DND-41 (cell line): ENCODE measurements around the gene LGR4.

Source experiments
- ATAC-seq: fragments of 200-7000 bp; cut with Tn5 transposase; 3 replicates; pipeline ENCODE4 v1.9.1; 2021; ENCODE audit warnings: low read depth; ENCODE audit not compliant: insufficient read depth
- DNase-seq: peaks from one replicate; pipeline ENCODE4 v3.0.0-alpha.2; 2020
- H2AFZ ChIP-seq: 2 replicates; pipeline ENCODE4 v1.6.0; 2012; ENCODE audit warnings: low read depth, low read length
- H3K27ac ChIP-seq: 2 replicates; pipeline ENCODE4 v1.5.1; 2012; ENCODE audit warnings: low read length, inconsistent platforms
- H3K27me3 ChIP-seq: fragments of 200-600 bp; sonication (generic); 2 replicates; pipeline ENCODE4 v1.6.0; 2012; ENCODE audit warnings: low read length, mild to moderate bottlenecking, inconsistent platforms; ENCODE audit not compliant: insufficient read depth, poor library complexity
- H3K36me3 ChIP-seq: 2 replicates; pipeline ENCODE4 v1.5.1; 2012; ENCODE audit warnings: low read length, inconsistent platforms; ENCODE audit not compliant: insufficient read depth
- H3K4me1 ChIP-seq: 2 replicates; pipeline ENCODE4 v1.5.1; 2012; ENCODE audit warnings: mild to moderate bottlenecking, low read length; ENCODE audit not compliant: insufficient read depth
- H3K4me2 ChIP-seq: 2 replicates; pipeline ENCODE4 v1.6.0; 2012; ENCODE audit warnings: mild to moderate bottlenecking, moderate library complexity, low read length, inconsistent platforms; ENCODE audit not compliant: insufficient read depth
- H3K4me3 ChIP-seq, 2 experiments: fragments of 200-600 bp in 1 of 2; shearing (Covaris generic) in 1 of 2; 2 replicates each; pipeline ENCODE4 v1.5.1; 2012 to 2016; ENCODE audit warnings: inconsistent platforms in 2 of 2, low read length in 2 of 2, mild to moderate bottlenecking in 2 of 2, low read depth in 1 of 2, moderate library complexity in 1 of 2
- H3K79me2 ChIP-seq: 2 replicates; pipeline ENCODE4 v1.6.0; 2012; ENCODE audit warnings: low read length, inconsistent platforms; ENCODE audit not compliant: insufficient read depth
- H3K9ac ChIP-seq: 2 replicates; pipeline ENCODE4 v1.6.0; 2012; ENCODE audit warnings: low read depth, mild to moderate bottlenecking, inconsistent platforms, low read length, moderate library complexity
- H3K9me3 ChIP-seq: 2 replicates; pipeline ENCODE4 v1.5.1; 2012; ENCODE audit warnings: low read length, moderate library complexity, mild to moderate bottlenecking, inconsistent platforms; ENCODE audit not compliant: insufficient read depth, severe bottlenecking
- H4K20me1 ChIP-seq: 2 replicates; pipeline ENCODE4 v1.6.0; 2012; ENCODE audit warnings: low read length; ENCODE audit not compliant: insufficient read depth
- CTCF ChIP-seq: IDR thresholded peaks from 2 replicates; pipeline ENCODE4 v1.5.1; 2012; ENCODE audit warnings: borderline replicate concordance, low read length, moderate library complexity, mild to moderate bottlenecking; ENCODE audit not compliant: poor library complexity, severe bottlenecking; ENCODE audit errors: extremely low read depth
- EZH2 ChIP-seq: IDR thresholded peaks from 3 replicates; pipeline ENCODE4 v1.6.1; 2012; ENCODE audit warnings: borderline replicate concordance, low read depth, mild to moderate bottlenecking, moderate library complexity, low read length, inconsistent platforms; ENCODE audit not compliant: severe bottlenecking

The LGR4 gene

GRCh38 chr11:27395556-27396258 lies 76.9 kb downstream of the LGR4 start:
- Histone ChIP-seq H3K79me2 (no peaks in the 10 kb centered on the region), H3K4me1 (no peaks in the 10 kb centered on the region), H3K27me3 (no peaks in the 10 kb centered on the region), H2AFZ (no peak overlapping the region), H3K36me3 (no peaks in the 10 kb centered on the region), H3K9ac (no peak overlapping the region), H3K4me3 (no peak overlapping the region), H3K27ac (no peak overlapping the region), H3K4me2 (no peak overlapping the region), H4K20me1 (no peaks in the 10 kb centered on the region), H3K9me3 (no peaks in the 10 kb centered on the region)
- no peak for DNase-seq
- ATAC-seq: no peak
- TF ChIP-seq EZH2: no peak
- no peak for TF ChIP-seq CTCF

DNA sequence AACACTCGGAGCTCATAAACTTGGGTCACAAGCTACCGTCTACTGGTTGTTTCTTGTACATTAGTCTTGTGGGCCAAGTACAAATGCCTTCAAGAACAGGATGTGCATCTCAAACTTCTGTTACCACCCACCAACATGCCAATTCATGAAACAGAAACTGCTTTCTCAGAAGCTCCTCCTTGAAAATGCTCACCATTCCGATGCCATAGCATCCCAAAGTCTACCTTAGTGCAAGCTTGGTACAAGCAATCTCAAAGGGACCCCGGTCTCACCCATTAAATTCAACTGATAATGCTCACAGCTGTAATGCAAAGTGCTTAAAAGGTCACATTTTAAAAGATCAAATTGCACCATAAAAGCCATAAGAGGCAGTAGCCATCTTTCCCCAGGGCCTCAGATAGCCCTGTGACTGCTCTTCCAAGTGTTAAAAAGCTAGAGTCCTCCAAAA lies 77.8 kb downstream of the LGR4 start:
- Histone ChIP-seq H3K9ac (no peak overlapping the region), H3K27me3 (no peaks in the 10 kb centered on the region), H3K4me1 (no peaks in the 10 kb centered on the region), H3K9me3 (no peaks in the 10 kb centered on the region), H3K4me3 (no peak overlapping the region), H3K79me2 (no peaks in the 10 kb centered on the region), H2AFZ (no peak overlapping the region), H3K4me2 (no peak overlapping the region), H3K36me3 (no peaks in the 10 kb centered on the region), H3K27ac (no peak overlapping the region), H4K20me1 (no peaks in the 10 kb centered on the region)
- no peak for TF ChIP-seq EZH2
- no peak for DNase-seq
- ATAC-seq: no peak

GRCh38 chr11:27392278-27393114 lies 80.1 kb downstream of the LGR4 start:
- no peak overlapping the region for H2AFZ ChIP-seq
- no peaks in the 10 kb centered on the region for H3K79me2 ChIP-seq
- no peaks in the 10 kb centered on the region for H3K9me3 ChIP-seq
- no peak overlapping the region for H3K9ac ChIP-seq
- no peak overlapping the region for H3K4me3 ChIP-seq
- H3K27ac ChIP-seq: no peak overlapping the region
- DNase-seq: no peak
- no peaks in the 10 kb centered on the region for H3K36me3 ChIP-seq
- TF ChIP-seq EZH2 (no peak), CTCF (no peak)
- H4K20me1 ChIP-seq: no peaks in the 10 kb centered on the region
- H3K4me2 ChIP-seq: no peak overlapping the region
- H3K4me1 ChIP-seq: no peaks in the 10 kb centered on the region
- no peak for ATAC-seq
- no peaks in the 10 kb centered on the region for H3K27me3 ChIP-seq

DNA sequence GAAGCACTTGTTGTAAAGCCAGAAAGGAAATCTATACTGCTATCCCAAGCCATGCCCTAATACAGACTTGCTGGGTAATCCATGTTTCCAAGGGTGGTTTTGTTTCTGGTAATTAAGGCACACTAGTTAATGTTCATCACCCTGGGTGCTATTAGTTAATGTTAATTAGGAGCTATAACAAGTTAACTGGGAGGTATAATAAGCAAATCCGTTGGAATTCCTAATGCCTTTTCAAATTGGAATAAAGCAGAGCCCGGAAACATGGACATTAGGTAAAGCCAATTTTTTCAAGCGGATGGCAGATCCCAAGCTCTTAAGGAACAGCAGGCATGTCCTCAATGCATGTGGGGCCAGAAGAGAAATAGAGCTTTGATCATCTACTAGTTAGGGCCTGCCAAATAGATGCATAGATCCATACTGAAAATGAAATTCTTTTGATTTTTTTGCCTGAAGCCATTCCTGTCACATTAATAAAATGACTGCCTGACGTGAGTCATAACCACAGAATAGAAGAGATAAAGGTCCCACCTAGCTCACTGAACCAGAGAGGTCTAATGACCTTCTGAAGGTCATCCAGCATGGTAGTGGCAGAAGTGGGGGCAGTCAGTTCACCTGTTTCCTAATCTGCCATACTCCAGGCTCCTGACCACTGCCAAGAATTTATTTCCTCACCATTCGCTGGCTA lies 81.1 kb downstream of the LGR4 start:
- DNase-seq (no peak), ATAC-seq (no peak)
- Histone ChIP-seq H3K4me2 (no peak overlapping the region), H4K20me1 (no peaks in the 10 kb centered on the region), H3K27me3 (no peaks in the 10 kb centered on the region), H3K27ac (no peak overlapping the region), H3K4me3 (no peak overlapping the region), H3K9ac (no peak overlapping the region), H2AFZ (no peak overlapping the region), H3K9me3 (no peaks in the 10 kb centered on the region), H3K4me1 (no peaks in the 10 kb centered on the region), H3K79me2 (no peaks in the 10 kb centered on the region), H3K36me3 (no peaks in the 10 kb centered on the region)
- TF ChIP-seq CTCF: no peak
- TF ChIP-seq EZH2: no peak
